Measurements from ENCODE around the gene UQCRC1. TPM values are rescaled to one million over a fixed set of nuclear protein-coding genes. Genes with fewer than 3 reads are reported as not detected.

The UQCRC1 gene
- total RNA-seq, 1 donor from 2014 or later: 190 TPM

GRCh38 chr3:48561045-48561736 is 48.3 kb downstream of the UQCRC1 start:
- DNase-seq (ENCODE audit: low read depth) (peak; percentile 39), FAIRE-seq (no peak)
- Mint-ChIP-seq H3K27ac (ENCODE audit: unreplicated experiment) (peak overlapping the region; percentile 87), H3K4me1 (ENCODE audit: low read depth, unreplicated experiment) (peaks cover 43% of the 10 kb centered on the region), H3K4me3 (ENCODE audit: unreplicated experiment) (peak overlapping the region; percentile 73), H3K36me3 (ENCODE audit: low read depth, unreplicated experiment) (peaks cover 8% of the 10 kb centered on the region), H3K27me3 (ENCODE audit: low read depth, unreplicated experiment) (no peaks in the 10 kb centered on the region), H3K9me3 (ENCODE audit: unreplicated experiment) (no peaks in the 10 kb centered on the region)
- TF ChIP-seq EZH2 (IDR thresholded peaks at IDR 0.05; ENCODE audit: insufficient read depth, low read length) (no peak), CTCF (IDR thresholded peaks at IDR 0.05; ENCODE audit: insufficient read depth, low read depth, low read length) (no peak)
- peak overlapping the region; percentile 37 for H3K4me3 ChIP-seq (ENCODE audit: insufficient read depth, low read depth, low read length)
- peaks cover 11% of the 10 kb centered on the region for H3K79me2 ChIP-seq (ENCODE audit: insufficient read depth, low read length)
- peak overlapping the region; percentile 74 for H2AFZ ChIP-seq (ENCODE audit: low read depth, low read length)
- H3K27me3 ChIP-seq (ENCODE audit: insufficient read depth, low read length): no peaks in the 10 kb centered on the region
- peaks cover 16% of the 10 kb centered on the region for H4K20me1 ChIP-seq (ENCODE audit: insufficient read depth, low read length)
- H3K9ac ChIP-seq (ENCODE audit: low read length): peak overlapping the region; percentile 64
- no peaks in the 10 kb centered on the region for H3K9me3 ChIP-seq (ENCODE audit: insufficient read depth, low read depth, low read length)
- H3K4me1 ChIP-seq (ENCODE audit: insufficient read depth, low read length): peaks cover 76% of the 10 kb centered on the region
- H3K27ac ChIP-seq (ENCODE audit: low read depth, low read length): peak overlapping the region; percentile 80
- no peaks in the 10 kb centered on the region for H3K36me3 ChIP-seq (ENCODE audit: insufficient read depth, low read length)
- peak overlapping the region; percentile 83 for H3K4me2 ChIP-seq (ENCODE audit: low read length)

- H3K4me1 Mint-ChIP-seq (ENCODE audit: low read depth, unreplicated experiment): peaks cover 42% of the 10 kb centered on the region
These were observed 48.8 kb downstream of the UQCRC1 start for GRCh38 chr3:48560648-48561018.

More at GRCh38 chr3:48560648-48561018, 48.8 kb downstream of the UQCRC1 start:
- Mint-ChIP-seq H3K27me3 (ENCODE audit: low read depth, unreplicated experiment) (no peaks in the 10 kb centered on the region), H3K9me3 (ENCODE audit: unreplicated experiment) (no peaks in the 10 kb centered on the region), H3K4me3 (ENCODE audit: unreplicated experiment) (peak overlapping the region; percentile 40), H3K27ac (ENCODE audit: unreplicated experiment) (peak overlapping the region; percentile 87), H3K36me3 (ENCODE audit: low read depth, unreplicated experiment) (peaks cover 6% of the 10 kb centered on the region)
- peak overlapping the region; percentile 37 for H3K4me3 ChIP-seq (ENCODE audit: insufficient read depth, low read depth, low read length)
- H3K4me2 ChIP-seq (ENCODE audit: low read length): peak overlapping the region; percentile 83
- peak overlapping the region; percentile 64 for H3K9ac ChIP-seq (ENCODE audit: low read length)
- H3K36me3 ChIP-seq (ENCODE audit: insufficient read depth, low read length): no peaks in the 10 kb centered on the region
- H3K27me3 ChIP-seq (ENCODE audit: insufficient read depth, low read length): no peaks in the 10 kb centered on the region
- H3K79me2 ChIP-seq (ENCODE audit: insufficient read depth, low read length): peaks cover 11% of the 10 kb centered on the region
- H2AFZ ChIP-seq (ENCODE audit: low read depth, low read length): no peak overlapping the region
- H3K9me3 ChIP-seq (ENCODE audit: insufficient read depth, low read depth, low read length): no peaks in the 10 kb centered on the region
- H3K4me1 ChIP-seq (ENCODE audit: insufficient read depth, low read length): peaks cover 73% of the 10 kb centered on the region
- peaks cover 16% of the 10 kb centered on the region for H4K20me1 ChIP-seq (ENCODE audit: insufficient read depth, low read length)
- FAIRE-seq: no peak
- TF ChIP-seq CTCF (IDR thresholded peaks at IDR 0.05; ENCODE audit: insufficient read depth, low read depth, low read length): no peak
- no peak for TF ChIP-seq EZH2 (IDR thresholded peaks at IDR 0.05; ENCODE audit: insufficient read depth, low read length)
- H3K27ac ChIP-seq (ENCODE audit: low read depth, low read length): peak overlapping the region; percentile 80
- no peak for DNase-seq (ENCODE audit: low read depth)

All from astrocyte (in vitro differentiated cells and primary cell).